NT2/D1 (cell line): ENCODE data around the gene DDX39B.

Experiments
- SUZ12 ChIP-seq: IDR thresholded peaks from 2 replicates; pipeline ENCODE4 v1.6.1; 2011; ENCODE audit not compliant: insufficient read length, insufficient read depth; ENCODE audit errors: extremely low read depth
- YY1 ChIP-seq: IDR thresholded peaks from 2 replicates; pipeline ENCODE4 v1.6.1; 2011; ENCODE audit not compliant: insufficient read length, insufficient read depth
- ZNF274 ChIP-seq: IDR thresholded peaks from 2 replicates; pipeline ENCODE4 v1.6.1; 2011; ENCODE audit warnings: mild to moderate bottlenecking, low read depth, low read length

- TF ChIP-seq SUZ12 (no peak), ZNF274 (no peak), YY1 (no peak)
Observed at GRCh38 chr6:31559958-31560696, 18.3 kb upstream of the DDX39B start.
